Stimulated activated CD8-positive, alpha-beta memory T cell treated with anti-CD3 and anti-CD28 coated beads, Interleukin-7, amount 100 ng/mL, for 48 hours (primary cell): ENCODE measurements around the gene GIPC2.
"Not testable (repeated sequence)": the region's sequence is repeated elsewhere in the genome, so short reads cannot be mapped to it uniquely, and the experiment has no call there.

Experiments
- DNase-seq, 2 donors: peaks; one replicate each; pipeline ENCODE4 v3.0.0-alpha.2; 2020; ENCODE audit warnings: low read depth in 1 of 2; ENCODE audit errors: extremely low read depth in 1 of 2

GIPC2 gene

GRCh38 chr1:78093560-78093959 is 47.8 kb downstream of the GIPC2 start:
- DNase-seq = no peak

- no peak for DNase-seq
Observed at GRCh38 chr1:78094639-78095038, 48.9 kb downstream of the GIPC2 start.

GRCh38 chr1:78095593-78095992 is 49.8 kb downstream of the GIPC2 start:
- DNase-seq = no peak

- DNase-seq = no peak
Observed at GRCh38 chr1:78096017-78096416, 50.3 kb downstream of the GIPC2 start.

- no peak for DNase-seq
Observed at GRCh38 chr1:78096976-78097375, 51.2 kb downstream of the GIPC2 start.

GRCh38 chr1:78101051-78101450 is 55.3 kb downstream of the GIPC2 start:
- DNase-seq = no peak

GRCh38 chr1:78101514-78101913 is 55.7 kb downstream of the GIPC2 start:
- DNase-seq = no peak

- no peak for DNase-seq
Observed at GRCh38 chr1:78102082-78102481, 56.3 kb downstream of the GIPC2 start.

- no peak for DNase-seq
Observed at GRCh38 chr1:78102916-78103315, 57.1 kb downstream of the GIPC2 start.

GRCh38 chr1:78104322-78104721 is 58.6 kb downstream of the GIPC2 start:
- no peak for DNase-seq

- not testable (repeated sequence) for DNase-seq
Observed at GRCh38 chr1:78109659-78110058, 63.9 kb downstream of the GIPC2 start.

GRCh38 chr1:78113156-78113916 is 67.6 kb downstream of the GIPC2 start:
- no peak for DNase-seq

GRCh38 chr1:78114034-78114956 is 68.5 kb downstream of the GIPC2 start:
- DNase-seq = peak in 1 of 2 donors; percentile 18

GRCh38 chr1:78120485-78120884 is 74.7 kb downstream of the GIPC2 start:
- not testable (repeated sequence) for DNase-seq

- DNase-seq = no peak
Observed at GRCh38 chr1:78121710-78122109, 75.9 kb downstream of the GIPC2 start.

GRCh38 chr1:78122389-78122788 is 76.6 kb downstream of the GIPC2 start:
- DNase-seq = no peak

- DNase-seq = no peak
Observed at GRCh38 chr1:78126506-78126905, 80.7 kb downstream of the GIPC2 start.

GRCh38 chr1:78132174-78132947 is 86.6 kb downstream of the GIPC2 start:
- DNase-seq = no peak

GRCh38 chr1:78132948-78133322 is 87.2 kb downstream of the GIPC2 start:
- DNase-seq = no peak

GRCh38 chr1:78136680-78137079 is 90.9 kb downstream of the GIPC2 start:
- DNase-seq = no peak

- no peak for DNase-seq
Observed at GRCh38 chr1:78141531-78142231, 95.9 kb downstream of the GIPC2 start.
